GM12878 (cell line): ENCODE data around the gene CISD2. TPM values are rescaled to one million over a fixed set of nuclear protein-coding genes. Genes with fewer than 3 reads are reported as not detected.

Source experiments
- ATAC-seq: fragments of 200-7000 bp; cut with Tn5 transposase; 3 replicates; pipeline ENCODE4 v1.9.1; 2020; ENCODE audit warnings: mild to moderate bottlenecking, moderate library complexity
- BruUV-seq: library from RNA; stranded (reverse); fragments of 400-500 nt; replicated peaks from 2 replicates; lab custom pipeline; 2021; lab: Mats Ljungman, UMichigan
- CTCF ChIA-PET: fragments of 300-600 bp; sonication (Branson Sonifier 250); formaldehyde crosslinking; extraction: SDS; loops from one replicate; lab custom pipeline; 2021; ENCODE audit warnings: inconsistent platforms; lab: Yijun Ruan, JAX
- POLR2A ChIA-PET: fragments of 350-600 bp; formaldehyde crosslinking; extraction: SDS; loops from one replicate; lab custom pipeline; 2021; ENCODE audit warnings: inconsistent platforms; lab: Charles Lee
- RAD21 ChIA-PET: fragments of 300-600 bp; sonication (Branson Sonifier 250); formaldehyde crosslinking; loops from one replicate; lab custom pipeline; 2023; ENCODE audit warnings: antibody characterized with exemption; ENCODE audit not compliant: unreplicated experiment; lab: Charles Lee
- SMC1A ChIA-PET: fragments of 300-600 bp; sonication (Branson Sonifier 250); formaldehyde crosslinking; loops from one replicate; lab custom pipeline; 2023; ENCODE audit not compliant: unreplicated experiment, uncharacterized antibody; lab: Charles Lee
- DNase-seq: peaks from one replicate; pipeline ENCODE4 v3.0.0-alpha.2; 2011; ENCODE audit warnings: low read depth, low spot score
- FAIRE-seq: peaks from 3 replicates; lab custom pipeline; 2011; peaks lifted over from hg19 to GRCh38; lab: Jason Lieb, UNC
- H2AFZ ChIP-seq: 2 replicates; pipeline ENCODE4 v1.6.0; 2011; ENCODE audit warnings: low read depth, low read length, control low read depth; ENCODE audit not compliant: control insufficient read depth
- H3K27ac ChIP-seq: 2 replicates; pipeline ENCODE4 v1.5.1; 2011; ENCODE audit warnings: control low read depth; ENCODE audit not compliant: control insufficient read depth, insufficient read depth
- H3K27me3 ChIP-seq, 2 experiments: replicated peaks in 1 of 2; 2 replicates each; pipeline versions ENCODE4 v1.6.0 to v1.6.1; 2011; ENCODE audit warnings: low read length in 1 of 2; ENCODE audit not compliant: control insufficient read depth in 2 of 2, insufficient read depth in 2 of 2
- H3K36me3 ChIP-seq, 2 experiments: 2 replicates each; pipeline ENCODE4 v1.5.1; 2011; ENCODE audit warnings: low read length in 1 of 2; ENCODE audit not compliant: control insufficient read depth in 2 of 2, insufficient read depth in 2 of 2
- H3K4me1 ChIP-seq: 2 replicates; pipeline ENCODE4 v1.6.1; 2011; ENCODE audit warnings: mild to moderate bottlenecking, low read length, moderate library complexity, mixed read lengths; ENCODE audit not compliant: control insufficient read depth, insufficient read depth
- H3K4me2 ChIP-seq: 2 replicates; pipeline ENCODE4 v1.6.0; 2011; ENCODE audit warnings: control low read depth; ENCODE audit not compliant: control insufficient read depth, insufficient read depth
- H3K4me3 ChIP-seq: fragments of 200-600 bp; sonication (generic); 2 replicates; pipeline ENCODE4 v1.5.1; 2016
- H3K79me2 ChIP-seq: 2 replicates; pipeline ENCODE4 v1.6.0; 2011; ENCODE audit warnings: low read length; ENCODE audit not compliant: control insufficient read depth, insufficient read depth
- H3K9ac ChIP-seq: 2 replicates; pipeline ENCODE4 v1.8.0; 2011; ENCODE audit warnings: low read length, control low read depth, mixed read lengths; ENCODE audit not compliant: control insufficient read depth, insufficient read depth
- H3K9me3 ChIP-seq: replicated peaks from 3 replicates; pipeline ENCODE4 v1.5.1; 2011; ENCODE audit warnings: mild to moderate bottlenecking, low read length; ENCODE audit not compliant: control insufficient read depth, insufficient read depth
- H4K20me1 ChIP-seq: 2 replicates; pipeline ENCODE4 v1.6.0; 2011; ENCODE audit not compliant: control insufficient read depth, insufficient read depth
- POLR2AphosphoS5 ChIP-seq: IDR thresholded peaks from 2 replicates; pipeline ENCODE4 v1.6.1; 2011; ENCODE audit warnings: mild to moderate bottlenecking, low read length, inconsistent platforms
- WGBS: methylation state at CpG from one replicate; pipeline ENCODE4 v1.1.6; 2016; ENCODE audit warnings: low lambda C conversion rate; ENCODE audit not compliant: insufficient replicate concordance, insufficient coverage; ENCODE audit errors: missing lambda C conversion rate; 5-methylcytosine and 5-hydroxymethylcytosine counted together
- in situ Hi-C: fragments of 300-500 bp; cut with MboI; formaldehyde crosslinking; loops from 9 replicates; pipeline ENCODE4 v1.14.3; 2018; ENCODE audit warnings: mixed read lengths
- intact Hi-C: fragments of 100-400 bp; cut with micrococcal nuclease; formaldehyde crosslinking; loops from one replicate; pipeline ENCODE4 v1.14.2; 2022; ENCODE audit not compliant: unreplicated experiment
- polyA plus RNA-seq, 11 experiments: library from polyadenylated mRNA; depleted of rRNA in 4 of 11; unstranded in 6 of 11; stranded (reverse) in 5 of 11; fragments of >200 nt; fragmentation: Nextera tagmentation in 4 of 11; fragmentation: Illumina TruSeq in 1 of 11; extraction: Ambion mirVana in 4 of 11; extraction: Trizol in 1 of 11; gene quantifications; 1 replicate in 1 of 11; 2 replicates in 10 of 11; pipeline versions ENCODE4 v1.2.1 to v1.2.3, GENCODE V29; 2011 to 2016; ENCODE audit warnings: inconsistent platforms in 2 of 11, missing spikeins in 2 of 11, low read depth in 1 of 11
- total RNA-seq, 4 experiments: library from RNA; depleted of rRNA in 3 of 4; stranded (reverse); fragments of >200 nt in 3 of 4; fragmentation: Illumina TruSeq in 1 of 4; extraction: Trizol in 1 of 4; gene quantifications; 2 replicates each; pipeline versions ENCODE4 v1.2.1 to v1.2.3, GENCODE V29; 2013 to 2021
- TF ChIP-seq, protein P1 (sequence below): IDR thresholded peaks from 2 replicates; pipeline ENCODE4 v1.6.1; 2011; ENCODE audit warnings: borderline replicate concordance, low read depth, mild to moderate bottlenecking, moderate library complexity, mixed read lengths, low read length; ENCODE audit not compliant: insufficient read depth; ENCODE audit errors: extremely low read length

The CISD2 gene
- total and polyA plus RNA-seq, 10 of the 15 experiments (the other 5 are each of a cell fraction or from before 2014, with no cell fraction given), result 29.5 to 132 (median 38.9) TPM

DNA sequence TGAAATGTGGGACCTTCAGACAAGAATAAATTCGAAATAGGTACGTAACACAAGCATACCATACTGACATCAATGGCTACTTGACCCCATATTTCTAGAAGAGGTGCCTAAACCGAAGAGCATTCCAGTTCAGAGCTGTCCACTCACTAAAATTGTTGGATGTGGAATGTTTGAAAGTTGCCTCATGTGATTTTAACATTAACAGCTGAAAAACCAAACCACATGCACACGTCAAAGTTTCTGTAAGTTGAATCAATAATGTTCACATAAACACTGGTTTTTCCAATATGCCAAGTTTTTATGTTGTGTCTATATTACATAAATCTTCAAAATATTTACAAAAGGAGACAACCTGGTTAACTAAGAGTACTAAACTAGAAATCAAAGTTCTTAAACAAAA lies 44.9 kb upstream of the CISD2 start:
- peak overlapping the region; percentile 89 for H3K4me3 ChIP-seq
- no peak for FAIRE-seq
- H3K9me3 ChIP-seq, result no peaks in the 10 kb centered on the region
- ChIA-PET RAD21 (interaction anchor here (0.7 to 10.1 kb wide), 6 partner anchors 11 to 268 kb away, joined by 3 to 139 read pairs (median 5); partner anchors contain the start of gene CISD2), SMC1A (interaction anchor here (0.9 to 8.9 kb wide), 11 partner anchors 12 to 268 kb away, joined by 3 to 91 read pairs (median 6); partner anchors contain the start of gene CISD2), CTCF (interaction anchor here (0.8 to 4.5 kb wide), 4 partner anchors 12 to 268 kb away, joined by 3 to 37 read pairs (median 5); no protein-coding TSS in a partner anchor), POLR2A (interaction anchor here (0.5 to 11.7 kb wide), 5 partner anchors 9 to 191 kb away, joined by 3 to 164 read pairs (median 7); partner anchors contain the start of genes CISD2 and MANBA)
- H3K9ac ChIP-seq, result peak overlapping the region; percentile 25; the same call in 1 of the 2 replicates
- no peaks in the 10 kb centered on the region for H3K27me3 ChIP-seq
- no peaks in the 10 kb centered on the region for H3K4me1 ChIP-seq
- TF ChIP-seq POLR2AphosphoS5, result 0 out of 2 replicates have a peak, but pooled peaks have one; percentile 29
- TF ChIP-seq, protein P1, sequence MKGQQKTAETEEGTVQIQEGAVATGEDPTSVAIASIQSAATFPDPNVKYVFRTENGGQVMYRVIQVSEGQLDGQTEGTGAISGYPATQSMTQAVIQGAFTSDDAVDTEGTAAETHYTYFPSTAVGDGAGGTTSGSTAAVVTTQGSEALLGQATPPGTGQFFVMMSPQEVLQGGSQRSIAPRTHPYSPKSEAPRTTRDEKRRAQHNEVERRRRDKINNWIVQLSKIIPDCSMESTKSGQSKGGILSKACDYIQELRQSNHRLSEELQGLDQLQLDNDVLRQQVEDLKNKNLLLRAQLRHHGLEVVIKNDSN, result no peak
- intact Hi-C loops, result loop anchor here (10.0 kb wide), 1 partner anchor 479 kb away; the partner anchor contains the start of gene SLC39A8
- 0% methylated on average over 4 of the region's 4 CpGs for WGBS
- no peak overlapping the region for H2AFZ ChIP-seq
- peaks cover 89% of the 10 kb centered on the region for H3K79me2 ChIP-seq
- peaks cover 3% of the 10 kb centered on the region; the same call in 1 of the 2 replicates for H4K20me1 ChIP-seq
- DNase-seq, result no peak
- in situ Hi-C loops, result loop anchor here (25.0 kb wide), 1 partner anchor 188 kb away; the partner anchor contains the start of gene SLC9B1
- no peak overlapping the region for H3K27ac ChIP-seq
- no TSS peak for BruUV-seq
- peak overlapping the region; percentile 92 for H3K4me2 ChIP-seq
- H3K36me3 ChIP-seq, result peaks cover 0 to 6% of the 10 kb centered on the region in 2 experiments; a peak in 2 of 4 replicates
- no peak for ATAC-seq
